ENCODE measurements around the gene EFCAB5.
A peak's percentile ranks its signal among the peaks of the same experiment; 100 is the strongest.
"Not testable (repeated sequence)": the region's sequence is repeated elsewhere in the genome, so short reads cannot be mapped to it uniquely, and the experiment has no call there.

The EFCAB5 gene

DNA sequence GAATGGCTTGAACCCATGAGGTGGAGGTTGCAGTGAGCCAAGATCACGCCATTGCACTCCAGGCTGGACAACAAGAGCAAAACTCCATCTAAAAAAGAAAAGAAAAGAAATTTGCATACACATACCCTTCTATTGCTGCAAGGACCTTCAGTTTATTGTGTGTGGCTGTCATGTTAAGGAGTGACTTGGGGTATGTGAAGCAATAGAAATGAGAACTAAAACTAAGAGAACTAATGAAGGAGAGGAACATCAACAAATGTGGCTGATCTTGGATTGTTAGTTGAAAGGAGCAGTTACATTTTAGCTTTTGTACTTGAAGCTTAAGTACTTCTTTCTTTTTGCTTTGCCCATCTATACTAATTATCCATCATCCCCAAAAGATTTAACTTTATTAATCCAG, 162.5 kb downstream of the EFCAB5 start:
- DNase-seq: no peak

DNA sequence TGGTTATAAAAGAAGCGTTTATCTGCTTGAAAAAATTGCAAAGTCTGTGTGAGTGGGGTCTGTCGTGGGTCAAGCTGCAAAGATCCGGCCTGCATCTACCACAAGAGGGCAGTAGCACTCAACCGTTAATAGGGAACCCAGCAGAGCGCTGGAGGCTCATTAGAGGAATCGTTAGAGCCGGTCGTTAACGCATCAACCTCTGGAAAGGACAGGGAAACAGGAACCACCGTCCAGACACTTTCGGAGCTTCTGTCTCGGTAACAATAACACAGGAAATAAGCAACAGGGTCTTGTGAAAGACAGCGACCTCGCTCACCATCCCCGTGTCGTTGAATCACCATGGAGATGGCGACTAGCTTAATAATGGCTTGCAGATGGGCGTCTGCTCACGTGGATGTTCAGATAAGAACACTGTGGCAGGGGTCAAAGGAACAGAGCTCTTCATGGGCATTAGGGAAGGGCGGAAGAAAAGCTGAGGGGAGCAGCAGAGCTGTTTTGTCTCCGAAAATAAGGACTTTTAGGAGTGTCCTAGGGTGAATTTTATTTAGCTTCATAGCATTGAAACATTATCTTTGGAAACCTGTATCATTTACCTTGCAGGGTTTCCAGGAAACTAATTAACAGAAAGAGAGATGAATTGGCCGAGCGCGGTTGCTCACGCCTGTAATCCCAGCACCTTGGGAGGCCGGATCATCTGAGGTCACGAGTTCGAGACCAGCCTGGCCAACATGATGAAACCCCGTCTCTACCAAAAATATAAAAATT, 163.3 kb downstream of the EFCAB5 start:
- DNase-seq: peak; percentile 89

DNA sequence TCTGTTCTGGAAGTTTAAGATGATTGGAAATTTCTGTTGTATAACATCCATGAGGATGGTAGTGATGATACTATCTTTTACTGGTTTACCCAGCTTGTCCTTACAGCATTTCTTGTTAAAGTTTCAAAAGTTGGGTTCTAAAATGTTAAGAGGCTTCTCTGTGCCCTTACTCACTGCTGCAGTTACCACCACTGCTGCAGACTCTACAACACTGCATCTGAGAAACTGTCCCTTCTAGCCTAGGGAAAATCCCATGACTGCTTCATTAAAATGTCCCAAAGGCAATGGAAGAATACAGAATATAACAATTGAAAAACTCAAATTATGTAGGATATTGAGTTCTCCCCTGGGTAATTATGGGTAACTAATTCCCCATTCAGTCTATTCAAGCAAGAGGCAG, 171.4 kb downstream of the EFCAB5 start:
- DNase-seq: no peak

DNA sequence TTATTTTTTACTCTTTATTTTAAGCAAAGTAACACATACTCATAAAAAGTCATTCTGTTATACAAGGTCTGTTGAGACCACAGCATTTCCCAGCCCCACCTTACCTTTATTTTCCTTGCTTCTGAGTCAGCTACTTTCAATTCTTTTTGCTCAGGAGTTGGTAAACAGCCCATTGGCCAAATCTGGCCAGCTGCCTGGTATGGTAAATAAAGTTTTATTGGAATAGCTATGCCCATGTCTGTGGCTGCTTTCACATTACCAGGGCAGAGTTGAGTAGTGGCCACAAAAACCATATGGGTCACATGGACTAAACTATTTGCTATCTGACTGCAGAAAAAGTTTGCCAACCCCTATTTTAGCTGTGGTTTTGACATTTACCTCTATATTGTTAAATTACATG, 171.8 kb downstream of the EFCAB5 start:
- no peak for DNase-seq

DNA sequence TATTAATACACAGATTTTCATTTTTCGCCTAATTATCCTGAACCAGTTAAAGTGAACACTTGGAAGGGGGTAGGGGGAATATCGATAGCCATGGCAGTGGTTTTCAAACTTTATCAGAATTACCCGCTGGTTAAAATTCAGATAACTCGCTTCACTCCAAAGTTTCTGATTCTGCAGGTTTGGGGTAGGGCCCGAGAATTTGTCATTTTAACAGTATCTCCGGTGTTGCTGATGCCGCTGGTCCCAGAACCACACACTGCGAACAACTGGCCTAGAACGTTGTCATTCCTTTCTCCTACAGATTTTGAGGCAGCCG, 174.9 kb downstream of the EFCAB5 start:
- DNase-seq: no peak

DNA sequence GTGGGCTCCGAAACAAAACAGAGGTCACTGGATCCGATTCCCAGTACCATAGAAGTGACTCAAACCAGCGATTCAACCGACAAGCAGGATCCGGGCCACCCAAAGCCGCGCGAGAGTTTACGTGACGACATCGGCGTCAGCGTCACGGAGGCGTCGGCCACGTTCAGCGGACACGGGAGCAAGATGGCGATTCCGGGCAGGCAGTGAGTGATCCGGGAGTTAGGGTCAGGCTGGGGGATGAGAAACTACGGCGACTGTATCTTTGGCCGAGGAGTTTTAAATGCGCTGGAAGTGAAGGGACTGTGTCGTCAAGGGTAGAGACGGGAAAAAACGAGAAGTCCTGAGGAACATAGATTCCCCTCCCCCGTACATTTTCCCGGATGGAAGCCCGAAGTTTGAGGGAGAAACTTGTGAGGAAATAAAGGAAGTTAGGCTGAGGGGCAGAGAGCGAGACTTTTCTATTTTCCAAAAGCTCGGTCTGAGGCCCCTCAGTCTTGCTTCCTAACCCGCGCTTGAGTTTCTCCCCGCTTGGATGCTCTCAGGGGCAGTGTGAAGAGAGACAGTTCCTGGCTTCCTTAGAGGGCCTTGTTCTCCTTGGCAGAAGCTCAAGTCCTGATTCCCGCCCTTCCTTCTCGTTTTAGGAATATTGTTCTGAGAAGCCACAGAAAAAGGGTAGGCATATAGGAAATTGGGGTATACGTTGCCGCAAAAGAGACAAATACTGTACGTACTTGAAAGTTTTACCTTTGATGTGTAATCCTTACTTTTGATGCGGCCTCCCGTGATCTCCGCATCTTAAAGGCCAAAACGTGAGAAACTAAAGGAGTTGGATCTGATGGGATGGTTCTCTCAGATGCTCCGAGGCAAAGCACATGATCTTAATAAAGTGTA, 175.5 kb downstream of the EFCAB5 start, which contains the start of gene NSRP1:
Gene NSRP1 (plus strand): TSS at position 156 of the 891 bp plus-strand sequence. CDS start 28 bp downstream, at position 184.
- peak; percentile 82 for DNase-seq

DNA sequence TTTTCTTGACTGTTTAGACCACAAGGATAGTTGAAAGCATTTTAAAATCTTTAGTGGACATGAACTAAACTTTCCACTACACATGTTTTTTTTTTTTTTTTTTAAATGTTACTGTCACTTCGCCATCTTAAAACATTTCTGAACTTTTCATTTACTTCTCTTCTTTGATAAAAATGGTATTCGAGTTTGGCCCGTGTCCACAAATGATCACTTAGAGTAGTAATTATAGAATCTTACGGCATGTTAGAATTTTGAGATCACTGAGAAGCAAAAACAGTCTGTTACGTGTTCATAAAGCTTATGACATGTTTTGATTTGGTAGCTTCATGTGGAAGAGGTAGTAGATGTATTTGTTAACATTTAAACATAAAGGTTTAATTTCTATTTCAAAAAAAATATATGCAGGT, 176.2 kb downstream of the EFCAB5 start:
- DNase-seq: no peak

DNA sequence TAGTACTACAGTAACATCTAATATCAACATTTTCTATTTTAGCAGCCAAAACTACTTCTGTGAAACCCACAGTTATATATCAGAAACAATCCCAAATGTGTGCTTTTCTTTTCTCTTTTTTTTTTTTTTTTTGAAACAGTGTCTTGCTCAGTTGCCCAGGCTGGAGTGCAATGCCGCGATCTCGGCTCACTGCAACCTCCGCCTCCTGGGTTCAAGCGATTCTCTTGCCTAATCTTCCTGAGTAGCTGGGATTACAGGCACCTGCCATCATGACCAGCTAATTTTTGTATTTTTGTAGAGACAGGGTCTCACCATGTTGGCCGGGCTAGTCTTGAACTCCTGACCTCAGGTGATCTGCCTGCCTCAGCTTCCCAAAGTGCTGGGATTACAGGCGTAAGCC, 177.2 kb downstream of the EFCAB5 start:
- not testable (repeated sequence) for DNase-seq

DNA sequence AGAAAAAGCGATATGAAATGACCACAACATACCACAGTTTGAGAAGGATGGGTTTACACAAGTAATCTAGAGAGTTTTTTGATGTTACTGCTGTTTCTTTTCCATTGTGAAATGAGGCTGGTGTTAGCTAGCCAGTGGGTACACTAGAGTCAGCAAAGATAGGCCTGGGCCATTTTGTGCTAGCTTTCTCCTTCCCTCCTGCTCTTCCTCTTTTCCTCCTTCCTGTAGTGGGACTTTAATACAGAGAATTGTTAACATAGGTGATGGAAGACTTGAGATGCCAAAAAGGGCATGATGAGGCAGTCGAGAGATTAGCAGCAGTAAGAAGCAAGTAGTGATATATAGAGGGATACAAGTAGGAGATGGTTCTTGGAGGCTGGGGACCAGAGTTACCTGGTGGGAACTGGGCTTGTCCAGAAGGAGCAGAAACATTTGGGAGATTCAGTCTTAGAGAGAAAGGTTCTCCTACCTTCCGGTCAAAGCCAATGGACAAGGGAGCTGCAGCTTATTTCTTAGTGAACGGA, 182.9 kb downstream of the EFCAB5 start:
- no peak for DNase-seq

DNA sequence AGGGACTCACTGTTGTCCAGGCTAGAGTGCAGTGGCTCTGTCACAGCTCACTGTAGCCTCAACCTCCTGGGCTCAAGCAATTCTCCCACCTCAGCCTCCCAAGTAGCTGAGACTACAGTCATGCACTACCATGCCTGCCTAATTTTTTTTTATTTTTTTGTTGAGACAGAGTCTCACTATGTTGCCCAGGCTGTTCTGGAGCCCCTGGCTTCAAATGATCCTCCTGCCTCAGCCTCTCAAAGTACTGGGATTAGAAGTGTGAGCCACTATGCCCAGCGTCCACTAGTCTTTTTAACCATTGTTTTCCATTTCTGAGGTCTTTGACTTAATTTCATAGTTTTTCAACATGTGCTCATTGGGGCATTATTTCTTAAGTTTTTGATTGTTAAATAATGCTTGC, 188.7 kb downstream of the EFCAB5 start:
- DNase-seq: no peak

DNA sequence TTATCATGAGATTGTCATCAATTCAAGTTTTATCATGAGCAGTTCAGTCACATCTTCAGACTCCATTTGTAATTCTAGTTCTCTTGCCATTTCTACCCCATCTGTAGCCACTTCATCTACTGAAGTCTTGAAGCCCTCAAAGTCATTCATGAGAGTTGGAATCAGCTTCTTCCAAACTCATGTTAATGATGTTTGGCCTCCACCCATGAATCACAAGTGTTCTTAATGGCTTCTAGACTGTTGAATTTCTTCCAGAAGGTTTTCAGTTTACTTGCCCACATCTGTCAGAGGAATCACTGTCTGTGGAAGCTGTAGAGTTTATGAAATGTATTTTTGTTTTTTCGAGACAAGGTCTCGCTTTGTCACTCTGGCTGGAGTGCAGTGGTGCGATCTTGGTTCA, 191.2 kb downstream of the EFCAB5 start:
- no peak for DNase-seq

DNA sequence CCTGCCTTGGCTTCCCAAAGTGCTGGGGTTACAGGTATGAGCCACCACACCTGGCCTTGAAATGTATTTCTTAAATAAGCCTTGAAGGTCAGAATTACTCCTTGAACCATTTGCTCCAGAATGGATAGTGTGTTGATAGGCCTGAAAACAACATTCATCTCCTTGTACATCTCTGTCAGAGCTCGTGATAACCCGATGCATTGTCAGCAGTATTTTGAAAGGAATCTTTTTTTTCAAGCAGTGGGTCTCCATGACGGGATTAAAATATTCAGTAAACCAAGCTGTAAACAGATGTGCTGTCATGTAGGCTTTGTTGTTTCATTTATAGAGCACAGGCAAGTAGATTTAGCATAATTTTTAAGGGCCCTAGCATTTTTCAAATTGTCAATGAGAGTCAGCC, 191.8 kb downstream of the EFCAB5 start:
- DNase-seq: no peak

DNA sequence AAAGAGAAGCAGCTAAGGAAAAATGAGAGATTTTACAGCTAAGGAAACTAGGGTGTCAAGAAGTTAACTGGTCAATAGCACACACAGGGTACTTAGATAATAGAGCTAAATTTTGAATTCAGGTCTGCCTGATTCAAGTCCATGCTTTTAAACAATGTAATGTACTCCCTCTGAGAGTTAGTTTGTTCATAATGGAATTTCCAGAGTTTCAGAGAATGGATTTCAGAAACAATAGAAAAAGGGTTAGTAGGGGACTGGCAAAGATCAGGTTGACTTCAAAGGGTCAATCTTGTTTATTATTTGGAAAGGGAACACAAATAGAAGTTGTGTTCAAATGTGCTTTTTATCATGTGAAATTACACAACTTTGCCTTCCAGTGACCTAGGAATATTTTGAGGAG, 193.1 kb downstream of the EFCAB5 start:
- DNase-seq: no peak

DNA sequence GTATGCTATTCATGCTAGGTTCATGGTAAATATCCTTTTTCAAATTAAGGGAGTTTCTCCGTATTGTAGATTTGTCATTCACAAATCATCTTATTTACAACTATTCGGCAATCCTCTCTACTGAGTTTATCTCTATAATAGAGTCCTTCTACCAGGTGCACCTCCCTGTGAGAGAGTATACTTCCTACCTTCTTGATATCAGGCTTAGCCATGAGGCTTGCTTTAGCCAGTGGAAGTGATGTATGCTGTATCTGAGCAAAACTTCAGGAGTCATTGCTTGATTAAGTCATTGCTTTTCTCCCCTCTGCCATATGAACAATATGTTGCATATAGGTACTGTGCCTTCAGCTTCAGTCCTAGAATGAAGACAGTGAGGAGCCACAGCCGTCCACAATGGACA, 195.7 kb downstream of the EFCAB5 start:
- DNase-seq: no peak

DNA sequence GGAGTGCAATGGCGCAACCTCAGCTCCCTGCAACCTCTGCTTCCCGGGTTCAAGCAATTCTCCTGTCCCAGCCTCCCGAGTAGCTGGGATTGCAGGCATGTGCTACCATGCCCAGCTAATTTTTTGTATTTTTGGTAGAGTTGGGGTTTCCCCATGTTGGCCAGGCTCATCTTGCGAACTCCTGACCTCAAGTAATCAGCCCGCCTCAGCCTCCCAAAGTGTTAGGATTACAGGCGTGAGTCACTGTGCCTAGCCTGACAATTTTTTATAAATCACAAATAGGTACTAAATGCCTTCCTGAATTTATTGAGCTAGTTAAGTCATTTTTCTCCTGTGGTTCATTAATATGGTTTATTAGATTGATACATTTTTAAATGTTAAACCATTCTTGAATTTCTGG, 206.4 kb downstream of the EFCAB5 start:
- not testable (repeated sequence) for DNase-seq

DNA sequence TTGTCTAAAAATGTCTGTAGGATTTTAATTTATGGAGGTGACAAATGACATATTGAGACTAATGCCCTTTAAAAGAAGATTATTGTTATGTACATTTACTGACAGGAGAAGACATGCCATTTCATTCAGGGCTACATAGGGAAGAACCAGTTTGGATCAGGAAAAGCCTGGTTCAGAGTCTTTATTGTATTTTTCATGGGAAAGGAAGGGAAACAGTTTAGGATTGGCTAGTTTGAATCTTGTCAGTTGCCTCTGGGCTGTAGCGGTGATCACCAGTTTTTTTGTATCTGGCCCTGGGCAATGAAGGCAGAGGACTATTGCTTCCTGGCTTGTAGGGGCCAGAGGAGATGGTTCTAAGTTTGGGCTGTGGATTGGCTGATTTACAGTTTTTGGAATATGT, 206.9 kb downstream of the EFCAB5 start:
- DNase-seq: no peak

DNA sequence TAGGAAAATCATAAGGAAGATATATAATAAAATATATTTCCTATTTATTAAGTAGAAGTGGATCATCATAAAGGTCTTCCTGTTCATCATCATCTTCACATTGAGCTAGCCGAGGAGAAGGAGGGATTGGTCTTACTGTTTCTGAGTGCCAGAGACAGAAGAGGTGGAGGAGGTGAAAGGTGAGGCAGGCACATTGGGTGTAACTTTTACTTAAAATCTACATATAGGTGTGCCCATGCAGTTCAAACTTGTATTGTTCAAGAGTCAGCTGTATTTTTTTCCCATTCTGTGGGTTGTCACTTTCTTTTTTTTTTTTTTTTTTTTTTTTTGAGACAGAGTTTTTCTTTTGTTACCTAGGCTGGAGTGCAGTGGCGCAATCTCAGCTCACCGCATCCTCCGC, 210.0 kb downstream of the EFCAB5 start:
- DNase-seq: no peak

DNA sequence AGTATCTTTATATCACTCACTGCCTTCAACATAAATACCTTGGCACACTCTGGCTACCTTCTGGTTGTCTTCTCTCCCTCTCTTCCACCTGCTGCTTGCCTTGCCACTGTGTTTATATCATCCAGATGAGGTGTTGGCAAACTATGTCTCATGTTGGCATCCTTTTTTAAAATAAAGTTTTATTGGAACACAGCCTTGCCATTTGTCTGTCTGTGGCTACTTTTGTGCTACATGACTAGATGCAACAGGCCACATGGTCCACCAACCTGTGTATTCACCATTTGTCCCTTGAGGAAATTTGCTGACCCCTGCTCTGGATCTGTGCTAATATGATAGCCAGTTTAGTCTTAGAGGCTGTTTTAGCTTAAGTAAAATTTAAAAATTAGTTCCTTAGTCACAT, 212.0 kb downstream of the EFCAB5 start:
- no peak for DNase-seq

DNA sequence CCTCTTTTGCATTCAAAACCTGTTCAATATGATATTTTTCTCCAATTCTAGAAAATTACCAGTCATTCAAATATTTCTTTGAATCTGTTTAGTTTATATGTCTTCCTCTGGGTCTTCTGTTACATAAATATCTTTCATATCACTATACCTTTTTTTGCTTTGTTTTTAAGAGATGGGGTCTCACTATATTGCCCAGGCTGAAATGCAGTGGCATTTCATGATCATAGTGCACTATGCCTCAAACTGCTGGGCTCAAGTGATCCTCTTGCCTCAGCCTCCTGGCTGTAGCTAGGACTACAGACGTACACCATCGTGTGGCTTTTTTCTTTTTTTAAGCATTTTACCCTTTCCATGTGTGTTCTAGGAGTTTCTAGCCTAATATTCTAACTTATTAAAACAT, 214.0 kb downstream of the EFCAB5 start:
- DNase-seq: no peak

All from SHP77 treated with DMSO at 0.1 percent for 48 hours (cell line).